GM21381 (cell line): ENCODE measurements around the gene STPG4.

Source experiments
- ATAC-seq: cut with Tn5 transposase; IDR thresholded peaks from one replicate; pipeline ENCODE4 v1.9.1; 2021; ENCODE audit warnings: mild to moderate bottlenecking, moderate library complexity; ENCODE audit not compliant: unreplicated experiment

The STPG4 gene

GRCh38 chr2:47092465-47092864 is 62.6 kb downstream of the STPG4 start:
- no peak for ATAC-seq

DNA sequence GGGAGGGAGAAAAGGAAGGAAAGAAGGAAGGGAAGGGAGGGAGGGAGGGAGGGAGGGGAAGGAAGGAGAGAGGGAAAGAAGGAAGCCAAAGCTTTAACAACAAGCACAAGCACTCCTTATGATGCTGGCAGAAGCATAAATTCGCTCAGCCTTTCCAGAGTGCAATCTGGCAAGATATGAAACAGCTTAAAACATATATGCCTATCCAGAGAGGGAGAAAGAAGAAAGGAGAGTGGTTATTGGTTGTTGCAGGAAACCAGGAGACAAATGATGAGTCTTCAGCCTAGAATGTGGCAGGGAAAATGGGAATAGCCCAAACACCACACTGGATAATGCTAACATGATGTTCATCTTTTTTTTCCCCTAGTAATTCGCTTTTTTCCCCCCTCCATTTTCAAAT is 64.0 kb downstream of the STPG4 start:
- no peak for ATAC-seq

DNA sequence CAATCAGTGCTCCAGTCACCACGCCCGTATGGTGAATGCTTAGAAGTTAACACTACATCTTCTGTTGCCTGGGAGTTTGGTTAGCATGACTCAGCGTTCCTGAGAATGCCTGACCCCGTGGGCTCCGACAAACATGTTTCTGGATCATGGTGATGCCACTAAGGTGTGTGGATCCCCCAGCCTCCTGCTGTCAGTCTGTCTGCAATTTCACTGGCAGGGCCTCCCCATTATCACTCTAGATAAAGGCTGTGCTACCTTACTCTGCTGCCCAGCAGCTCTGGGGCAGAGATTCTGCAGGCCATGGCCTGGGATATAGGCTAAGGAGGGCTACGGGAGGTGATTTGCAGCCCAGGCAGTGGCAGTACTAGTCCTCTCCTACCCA is 66.0 kb downstream of the STPG4 start:
- ATAC-seq = no peak

GRCh38 chr2:47088371-47089082 is 66.6 kb downstream of the STPG4 start:
- ATAC-seq = no peak

DNA sequence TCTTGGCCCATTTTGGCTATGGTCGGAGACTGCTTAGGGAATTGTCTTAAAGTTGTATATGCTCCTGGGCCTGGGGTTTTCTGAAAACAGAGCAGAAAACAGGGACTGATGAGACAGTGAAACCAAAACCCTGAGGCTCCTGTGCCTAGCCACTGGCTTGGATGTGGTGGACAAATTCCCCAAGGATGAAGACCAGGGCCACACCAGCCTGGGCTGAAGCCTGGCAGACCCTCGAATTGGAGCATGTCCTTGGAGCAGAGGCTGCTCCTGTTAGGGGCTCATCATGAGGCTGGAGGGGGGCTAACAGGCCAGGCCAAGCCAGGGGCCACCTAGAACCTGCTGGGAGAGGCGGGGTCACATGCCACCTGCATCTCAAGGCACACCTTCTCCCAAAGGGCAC is 68.1 kb downstream of the STPG4 start:
- ATAC-seq = no peak

- ATAC-seq = no peak
Observed at GRCh38 chr2:47086571-47086970, 68.5 kb downstream of the STPG4 start.

GRCh38 chr2:47086054-47086471 is 69.0 kb downstream of the STPG4 start:
- no peak for ATAC-seq

DNA sequence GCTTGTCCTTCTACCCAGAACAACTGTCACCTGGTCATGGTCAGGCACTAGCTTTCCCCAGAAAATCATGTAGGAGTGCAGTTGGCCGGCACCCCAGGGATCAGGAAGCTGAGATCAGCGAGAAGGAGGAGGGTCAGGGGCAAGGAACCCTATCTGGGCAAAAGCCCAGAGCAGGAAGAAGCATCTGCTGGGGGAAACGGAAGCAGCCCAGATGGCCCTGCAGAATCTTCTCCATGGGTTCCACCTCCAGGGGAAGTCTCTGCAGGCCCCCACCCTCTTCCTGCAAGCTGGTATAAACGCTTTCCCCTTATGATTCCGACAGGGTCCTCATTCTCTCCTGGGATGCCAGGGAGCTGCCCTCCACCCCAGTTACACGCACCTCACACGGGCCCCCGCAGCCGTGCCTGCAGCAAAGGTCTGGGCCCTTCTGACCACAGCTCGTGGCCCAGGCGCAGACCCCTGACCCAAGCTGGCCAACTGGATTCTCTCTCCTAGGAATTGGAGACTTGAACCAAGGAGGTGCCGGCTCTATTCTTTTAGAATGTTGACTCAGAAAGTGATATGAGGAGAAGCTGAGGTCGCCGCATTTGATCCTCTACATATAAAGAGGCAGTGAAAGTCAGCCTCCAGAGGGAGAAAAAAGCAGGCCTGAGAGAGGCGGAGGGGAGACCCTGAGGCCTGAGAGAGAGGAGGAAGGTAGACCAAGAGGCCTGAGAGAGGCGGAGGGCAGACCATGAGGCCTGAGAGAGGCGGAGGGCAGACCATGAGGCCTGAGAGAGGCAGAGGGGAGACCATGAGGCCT is 71.0 kb downstream of the STPG4 start:
- ATAC-seq = no peak

DNA sequence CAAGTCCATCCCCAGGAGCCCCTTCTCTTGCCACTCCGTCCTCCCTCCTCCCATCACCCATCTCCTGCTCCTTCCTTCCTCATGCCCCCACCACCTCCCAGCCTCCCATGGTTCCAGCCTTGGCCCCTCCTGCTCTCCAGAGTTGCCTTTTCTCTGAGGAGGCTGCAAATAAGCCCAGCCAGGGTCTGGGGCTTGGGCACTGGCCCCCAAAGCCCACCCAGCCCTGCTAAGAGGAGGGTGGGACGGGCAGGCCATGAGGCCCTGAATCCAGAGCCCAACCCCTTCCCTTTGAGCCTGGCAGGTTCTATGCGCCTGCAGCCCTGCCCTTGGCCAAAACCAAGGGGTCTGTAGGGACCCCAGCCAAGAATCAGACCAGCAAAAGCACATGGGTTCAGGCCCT is 71.6 kb downstream of the STPG4 start:
- ATAC-seq = no peak

- ATAC-seq = no peak
Observed at GRCh38 chr2:47083005-47083404, 72.1 kb downstream of the STPG4 start.

- no peak for ATAC-seq
Observed at GRCh38 chr2:47080888-47081301, 74.2 kb downstream of the STPG4 start.

DNA sequence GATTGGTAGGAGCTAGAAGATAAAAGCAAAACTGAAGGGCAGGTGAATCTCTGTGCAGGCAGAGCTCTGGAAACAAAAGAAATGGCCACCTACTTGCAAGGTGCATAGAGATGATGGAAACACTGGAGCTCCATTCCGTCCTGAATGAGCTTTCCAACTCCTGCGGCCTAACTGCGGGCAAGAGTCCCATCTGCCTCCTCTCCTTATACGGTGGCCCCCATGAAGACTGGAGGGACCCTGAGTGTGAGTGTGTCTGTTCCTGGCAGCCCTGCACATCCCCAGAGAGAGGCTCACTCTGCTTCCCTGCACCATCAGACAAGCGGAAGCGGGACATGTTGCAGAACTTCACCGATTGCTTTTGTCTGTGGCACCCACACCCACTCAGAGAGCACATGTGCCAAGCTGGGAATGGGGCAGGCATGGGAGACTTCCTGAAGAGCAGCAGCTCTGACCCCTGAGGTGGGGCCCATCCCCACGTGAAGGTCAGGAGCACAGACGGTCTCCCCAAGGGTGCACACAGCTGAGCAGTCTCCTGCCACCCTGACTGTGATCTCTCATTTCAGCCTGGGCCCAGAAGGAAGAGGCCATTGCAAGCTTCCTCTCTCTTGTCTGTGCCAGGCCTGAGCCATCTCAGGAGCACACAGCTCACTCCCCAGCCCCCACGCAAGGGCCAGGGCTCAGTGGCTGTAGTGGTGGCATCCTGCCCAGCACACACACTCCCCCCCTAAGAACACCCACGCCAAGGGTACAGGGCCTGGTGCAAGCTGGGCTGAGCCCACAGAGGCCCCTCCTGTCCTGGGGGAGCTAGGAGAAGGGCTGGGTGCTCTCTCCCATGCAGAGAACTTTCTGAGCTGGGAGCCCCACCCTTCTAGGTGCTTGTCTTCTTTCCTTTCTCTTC is 75.3 kb downstream of the STPG4 start:
- no peak for ATAC-seq

DNA sequence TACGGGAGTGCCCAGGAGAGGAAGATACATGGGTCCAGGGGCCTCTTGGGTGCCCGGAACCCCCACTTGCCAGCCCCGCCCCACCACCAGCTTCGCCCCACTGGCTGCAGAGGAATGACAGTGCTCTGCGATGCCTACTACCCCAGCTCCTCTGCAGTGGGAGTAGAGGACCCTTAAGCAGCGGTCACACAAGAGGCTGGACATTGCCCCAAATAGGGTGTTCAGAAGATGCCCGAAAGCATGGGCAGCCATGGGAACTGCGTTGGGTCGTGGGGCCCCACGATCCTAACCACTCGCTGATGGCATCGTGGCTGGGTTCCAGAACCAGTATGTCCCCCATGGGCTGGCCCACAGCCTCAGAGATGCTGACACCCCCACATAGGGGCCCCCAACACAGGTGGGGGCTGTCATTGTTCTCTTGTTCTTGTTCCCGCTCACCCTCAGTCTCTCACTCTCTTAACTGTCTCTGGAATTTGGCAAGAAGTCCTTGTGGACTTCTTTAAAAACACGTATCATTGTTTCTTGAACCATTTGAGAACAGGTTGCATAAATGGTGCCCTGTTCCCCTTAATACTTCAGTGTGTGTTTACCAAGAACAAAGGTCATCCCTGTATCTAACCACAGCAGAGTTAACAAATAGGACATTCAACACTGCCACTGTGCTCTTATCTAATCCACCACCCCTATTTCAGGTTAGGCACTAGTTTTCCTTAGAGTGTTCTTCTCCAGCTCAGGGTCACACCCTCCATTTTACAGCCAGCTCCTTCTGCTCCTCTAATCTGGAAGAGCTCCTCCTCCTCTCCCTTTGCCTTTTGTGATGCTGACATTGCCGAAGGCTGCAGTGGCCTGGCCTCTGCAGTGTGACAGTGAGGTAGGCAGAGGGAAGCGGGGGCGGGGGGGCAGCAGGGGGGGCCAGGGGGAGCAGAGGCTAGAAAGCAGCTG is 76.3 kb downstream of the STPG4 start:
- no peak for ATAC-seq

GRCh38 chr2:47077442-47078117 is 77.5 kb downstream of the STPG4 start:
- no peak for ATAC-seq

DNA sequence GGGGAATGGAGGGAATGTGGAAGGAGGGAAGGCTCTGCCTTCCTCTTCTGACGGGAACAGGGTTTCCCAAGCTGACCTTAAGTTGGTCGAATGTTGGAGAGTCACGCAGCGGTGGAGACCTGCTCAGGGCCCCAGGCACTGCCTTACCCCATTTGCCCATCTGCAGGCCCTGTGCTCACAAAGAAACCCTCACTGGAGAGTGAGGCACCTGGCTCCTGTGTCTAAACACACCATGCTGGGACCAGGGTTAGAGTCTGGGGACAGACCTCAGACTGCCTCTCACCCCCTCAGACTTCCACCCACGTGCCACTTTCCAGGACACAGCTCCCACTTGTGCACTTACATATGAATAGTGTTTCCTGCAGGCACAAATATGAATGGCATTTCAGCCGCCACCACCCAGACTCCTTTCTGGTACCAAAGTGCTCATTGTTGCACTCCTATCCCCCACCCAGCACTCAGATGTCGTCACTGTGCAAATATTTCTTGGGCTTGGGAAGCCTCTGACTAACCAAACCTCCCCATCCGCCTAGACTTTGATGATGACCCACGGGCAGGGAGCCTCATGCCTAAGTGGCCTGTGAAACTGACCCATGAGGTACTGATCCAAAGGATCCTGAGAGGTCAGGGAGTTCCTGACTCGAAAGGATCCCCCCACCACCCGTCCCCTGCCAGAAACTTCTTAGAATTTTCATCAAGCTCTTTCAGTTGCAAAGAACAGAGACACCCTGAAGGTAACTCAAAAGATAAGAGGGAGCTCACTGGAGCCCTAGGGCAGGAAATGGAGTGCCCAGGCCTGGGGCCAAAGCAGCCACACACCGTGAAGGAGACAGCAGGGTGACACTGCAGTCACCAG is 78.3 kb downstream of the STPG4 start:
- no peak for ATAC-seq

- ATAC-seq = no peak
Observed at GRCh38 chr2:47076126-47076506, 79.0 kb downstream of the STPG4 start.

GRCh38 chr2:47075361-47076125 is 79.6 kb downstream of the STPG4 start:
- no peak for ATAC-seq

- ATAC-seq = no peak
Observed at GRCh38 chr2:47074691-47075090, 80.4 kb downstream of the STPG4 start.
